HEK293T (cell line): Measurements from ENCODE around the gene POLR3A.

Source experiments
- CTCF ChIA-PET: fragments of 350-600 bp; formaldehyde crosslinking; extraction: SDS; loops from one replicate; lab custom pipeline; 2021; ENCODE audit warnings: antibody characterized with exemption, inconsistent platforms; lab: Yijun Ruan, JAX
- POLR2A ChIA-PET: fragments of 350-600 bp; formaldehyde crosslinking; extraction: SDS; loops from one replicate; lab custom pipeline; 2020; ENCODE audit warnings: antibody characterized with exemption, inconsistent platforms; lab: Yijun Ruan, JAX
- DNase-seq: peaks from one replicate; pipeline ENCODE4 v3.0.0; 2012; ENCODE audit warnings: mixed read lengths; ENCODE audit errors: extremely low spot score
- ARNT ChIP-seq: fragments of 450-650 bp; IDR thresholded peaks from 2 replicates; pipeline ENCODE4 v1.6.1; 2017; ENCODE audit warnings: mild to moderate bottlenecking
- BHLHE40 ChIP-seq: fragments of 450-650 bp; IDR thresholded peaks from 2 replicates; pipeline ENCODE4 v1.6.1; 2016; ENCODE audit warnings: mild to moderate bottlenecking, moderate library complexity, borderline replicate concordance
- CTBP1 ChIP-seq: fragments of 450-650 bp; IDR thresholded peaks from 2 replicates; pipeline ENCODE4 v1.6.1; 2016; ENCODE audit warnings: borderline replicate concordance
- ELF4 ChIP-seq: fragments of 450-650 bp; IDR thresholded peaks from 2 replicates; pipeline ENCODE4 v1.6.1; 2017; ENCODE audit warnings: antibody characterized with exemption
- FOXA1 ChIP-seq: fragments of 450-650 bp; IDR thresholded peaks from 2 replicates; pipeline ENCODE4 v1.6.1; 2016; ENCODE audit warnings: mild to moderate bottlenecking
- FOXK2 ChIP-seq: fragments of 450-650 bp; IDR thresholded peaks from 2 replicates; pipeline ENCODE4 v1.6.1; 2016; ENCODE audit warnings: mild to moderate bottlenecking
- FOXM1 ChIP-seq: fragments of 450-650 bp; IDR thresholded peaks from 2 replicates; pipeline ENCODE4 v1.6.1; 2017; ENCODE audit warnings: mild to moderate bottlenecking, borderline replicate concordance
- HDGF ChIP-seq: fragments of 450-650 bp; IDR thresholded peaks from 2 replicates; pipeline ENCODE4 v1.6.1; 2017; ENCODE audit warnings: antibody characterized with exemption, borderline replicate concordance
- L3MBTL2 ChIP-seq: fragments of 450-650 bp; conservative IDR thresholded peaks from 2 replicates; pipeline ENCODE4 v1.6.1; 2016; ENCODE audit warnings: mild to moderate bottlenecking
- LEF1 ChIP-seq: fragments of 450-650 bp; IDR thresholded peaks from 2 replicates; pipeline ENCODE4 v1.6.1; 2017; ENCODE audit warnings: mild to moderate bottlenecking, borderline replicate concordance
- NFRKB ChIP-seq: fragments of 450-650 bp; IDR thresholded peaks from 2 replicates; pipeline ENCODE4 v1.6.1; 2016; ENCODE audit warnings: mild to moderate bottlenecking, moderate library complexity
- PKNOX1 ChIP-seq: fragments of 450-650 bp; IDR thresholded peaks from 2 replicates; pipeline ENCODE4 v1.6.1; 2016
- SP1 ChIP-seq: fragments of 450-650 bp; IDR thresholded peaks from 2 replicates; pipeline ENCODE4 v1.6.1; 2017
- SUZ12 ChIP-seq: fragments of 450-650 bp; IDR thresholded peaks from 2 replicates; pipeline ENCODE4 v1.6.1; 2016; ENCODE audit warnings: mild to moderate bottlenecking
- TARDBP ChIP-seq: fragments of 450-650 bp; IDR thresholded peaks from 2 replicates; pipeline ENCODE4 v1.6.1; 2016
- ZNF384 ChIP-seq: fragments of 450-650 bp; IDR thresholded peaks from 2 replicates; pipeline ENCODE4 v1.6.1; 2016

The POLR3A gene

GRCh38 chr10:78053211-78053868 is 24.0 kb upstream of the POLR3A start:
- TF ChIP-seq LEF1 (no peak), ARNT (no peak), ZNF384 (no peak), HDGF (no peak), SP1 (no peak), NFRKB (no peak), PKNOX1 (no peak), L3MBTL2 (no peak), ELF4 (no peak), CTBP1 (no peak), TARDBP (no peak), FOXM1 (no peak), FOXK2 (no peak)
- ChIA-PET CTCF (interaction anchor here (0.6 kb wide), 2 partner anchors 24 to 405 kb away, joined by 3 to 4 read pairs; no protein-coding TSS in a partner anchor), POLR2A (no interaction called here)
- no peak for DNase-seq

- ChIA-PET POLR2A (no interaction called here), CTCF (interaction anchor here (0.6 kb wide), 3 partner anchors 21 to 266 kb away, joined by 3 to 5 read pairs (median 4); no protein-coding TSS in a partner anchor)
- TF ChIP-seq FOXK2 (no peak), NFRKB (no peak), HDGF (no peak), PKNOX1 (no peak), ELF4 (no peak), FOXM1 (no peak), SUZ12 (no peak), FOXA1 (no peak), ZNF384 (no peak), BHLHE40 (no peak), TARDBP (no peak), CTBP1 (no peak), ARNT (no peak), SP1 (no peak), L3MBTL2 (no peak), LEF1 (no peak)
- no peak for DNase-seq
Measured at GRCh38 chr10:78049851-78050250, 20.5 kb upstream of the POLR3A start.

GRCh38 chr10:78047314-78047891 is 18.1 kb upstream of the POLR3A start:
- peak; percentile 72 for DNase-seq
- no peak for TF ChIP-seq ELF4
- no peak for TF ChIP-seq ARNT
- TF ChIP-seq PKNOX1: no peak
- TF ChIP-seq SP1: no peak
- no peak for TF ChIP-seq LEF1
- no peak for TF ChIP-seq FOXA1
- no peak for TF ChIP-seq FOXM1
- TF ChIP-seq BHLHE40: no peak
- no peak for TF ChIP-seq FOXK2
- TF ChIP-seq CTBP1: no peak
- no peak for TF ChIP-seq HDGF
- TF ChIP-seq SUZ12: no peak
- CTCF ChIA-PET: interaction anchor here (0.6 to 1.2 kb wide), 10 partner anchors 8 to 1148 kb away, joined by 3 to 6 read pairs (median 4); no protein-coding TSS in a partner anchor
- POLR2A ChIA-PET: interaction anchor here (1.1 kb wide), 1 partner anchor 12 kb away, joined by 4 read pairs; no protein-coding TSS in a partner anchor

- ChIA-PET POLR2A (interaction anchor here (1.1 kb wide), 1 partner anchor 11 kb away, joined by 4 read pairs; no protein-coding TSS in a partner anchor), CTCF (interaction anchor here (0.6 to 1.2 kb wide), 10 partner anchors 10 to 424 kb away, joined by 3 to 6 read pairs (median 4); no protein-coding TSS in a partner anchor)
- DNase-seq: no peak
Measured at GRCh38 chr10:78046711-78047269, 17.5 kb upstream of the POLR3A start.

More at GRCh38 chr10:78046711-78047269, 17.5 kb upstream of the POLR3A start:
- TF ChIP-seq ARNT (no peak), FOXK2 (no peak), ELF4 (no peak), NFRKB (no peak), L3MBTL2 (no peak), TARDBP (no peak), SP1 (no peak), ZNF384 (no peak), HDGF (no peak), BHLHE40 (no peak), LEF1 (no peak), FOXA1 (no peak), FOXM1 (no peak), SUZ12 (no peak), CTBP1 (no peak), PKNOX1 (no peak)
